ENCODE data around the gene CRIM1.

GRCh38 chr2:36351736-36352349 lies 3.7 kb upstream of the CRIM1 start:
- peak; percentile 90 for TF ChIP-seq CTCF (IDR thresholded peaks at IDR 0.05)
- TF ChIP-seq CHD4 (IDR thresholded peaks at IDR 0.05; ENCODE audit: borderline replicate concordance) = no peak
- no peak for TF ChIP-seq EP300 (IDR thresholded peaks at IDR 0.05)
- TF ChIP-seq CHD2 (IDR thresholded peaks at IDR 0.05; ENCODE audit: low read length, partially characterized antibody) = no peak
- no peak for TF ChIP-seq CBX2 (IDR thresholded peaks at IDR 0.05; ENCODE audit: borderline replicate concordance, low read depth)
- no peak for TF ChIP-seq RFX5 (IDR thresholded peaks at IDR 0.05)
- TF ChIP-seq RNF2 (IDR thresholded peaks at IDR 0.05; ENCODE audit: borderline replicate concordance, low read depth) = no peak
- TF ChIP-seq BHLHE40 (IDR thresholded peaks at IDR 0.05; ENCODE audit: low read depth, low read length) = no peak
- TF ChIP-seq POLR2A (IDR thresholded peaks at IDR 0.05; ENCODE audit: low read length) = no peak
- TF ChIP-seq REST (IDR thresholded peaks at IDR 0.05) = no peak
